Measurements from ENCODE around the gene PGPEP1. TPM values are rescaled to one million over a fixed set of nuclear protein-coding genes. Genes with fewer than 3 reads are reported as not detected.

PGPEP1 gene, protein sequence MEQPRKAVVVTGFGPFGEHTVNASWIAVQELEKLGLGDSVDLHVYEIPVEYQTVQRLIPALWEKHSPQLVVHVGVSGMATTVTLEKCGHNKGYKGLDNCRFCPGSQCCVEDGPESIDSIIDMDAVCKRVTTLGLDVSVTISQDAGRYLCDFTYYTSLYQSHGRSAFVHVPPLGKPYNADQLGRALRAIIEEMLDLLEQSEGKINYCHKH
- total RNA-seq (10 to 100 TPM; 41.5 to 46.9 TPM), polyA plus RNA-seq (10 to 100 TPM; 19.2 to 25.3 TPM)
- long read RNA-seq, donor 1, partial matches to known transcripts: 0 of 24 reads
- long read RNA-seq, donor 1, other reads (novel, unspliced or antisense): 23 of 24 reads
- long read RNA-seq, donor 2, partial matches to known transcripts: 0 of 19 reads
- long read RNA-seq, donor 2, other reads (novel, unspliced or antisense): 19 of 19 reads

DNA sequence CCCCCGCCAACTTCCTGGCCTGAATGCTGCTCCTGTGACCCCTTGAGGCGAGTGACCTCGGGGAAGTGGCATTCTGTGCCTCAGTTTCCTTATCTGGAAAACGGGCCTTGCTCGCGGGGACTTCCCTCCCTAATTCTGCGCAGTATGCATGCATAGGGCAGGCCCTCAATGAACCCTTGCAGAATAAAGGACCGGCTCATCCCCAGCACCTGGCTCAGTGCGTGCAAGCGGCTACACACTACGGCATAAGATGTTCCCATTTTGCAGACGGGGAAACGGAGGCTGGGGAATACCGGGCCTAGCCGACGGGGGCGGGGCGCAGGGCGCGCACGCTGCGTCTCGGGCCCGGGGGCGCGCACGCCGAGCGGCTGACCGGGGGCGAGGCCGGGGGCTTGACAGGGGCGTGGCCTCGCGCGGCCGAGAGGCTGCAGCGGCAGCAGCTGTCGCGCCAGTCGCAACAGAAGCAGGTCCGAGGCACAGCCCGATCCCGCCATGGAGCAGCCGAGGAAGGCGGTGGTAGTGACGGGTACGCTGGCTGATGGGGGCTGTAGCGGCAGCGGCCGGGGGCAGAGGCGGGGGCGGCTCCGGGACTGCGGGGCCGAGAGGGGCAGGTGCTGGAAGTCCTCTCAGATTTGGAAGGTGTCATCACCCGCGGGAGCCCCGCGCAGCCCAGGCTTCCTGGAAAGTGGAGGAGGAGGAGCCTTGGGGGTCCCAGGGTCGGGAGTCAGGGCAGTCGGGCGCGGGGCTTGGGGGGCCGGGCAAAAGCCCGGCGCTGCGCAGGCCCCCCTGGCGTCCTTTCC is at the start of gene PGPEP1:
Gene PGPEP1 (plus strand): TSS at position 409 of the 800 bp plus-strand sequence. CDS start 84 bp downstream, at position 493.
- Histone ChIP-seq H3K27me3 (ENCODE audit: control insufficient read depth in 1 of 2, insufficient read depth in 2 of 2, low read length in 1 of 2) (no peaks in the 10 kb centered on the region), H3K4me3 (ENCODE audit: low read length in 2 of 2) (peak within 1 kb of the TSS; percentile 55 to 95), H3K4me1 (ENCODE audit: control insufficient read depth in 1 of 2, insufficient read depth in 2 of 2, low read length in 2 of 2) (no peaks in the 10 kb centered on the region), H3K27ac (ENCODE audit: low read depth in 1 of 2, low read length in 2 of 2) (peak within 1 kb of the TSS in 1 of 2 donors; percentile 81), H3K9me3 (ENCODE audit: control insufficient read depth, low read length) (no peaks in the 10 kb centered on the region), H3K36me3 (ENCODE audit: control insufficient read depth in 1 of 2, insufficient read depth in 2 of 2, low read length in 1 of 2) (no peaks in the 10 kb centered on the region)
- intact Hi-C loops (cut with DNase I): no loop called here
- WGBS, 2 donors: 5 to 7% methylated on average over 48 to 69 of the region's 69 CpGs
- DNase-seq: peak; percentile 84 to 90
- peak; percentile 86 for ATAC-seq (ENCODE audit: low FRiP score)

DNA sequence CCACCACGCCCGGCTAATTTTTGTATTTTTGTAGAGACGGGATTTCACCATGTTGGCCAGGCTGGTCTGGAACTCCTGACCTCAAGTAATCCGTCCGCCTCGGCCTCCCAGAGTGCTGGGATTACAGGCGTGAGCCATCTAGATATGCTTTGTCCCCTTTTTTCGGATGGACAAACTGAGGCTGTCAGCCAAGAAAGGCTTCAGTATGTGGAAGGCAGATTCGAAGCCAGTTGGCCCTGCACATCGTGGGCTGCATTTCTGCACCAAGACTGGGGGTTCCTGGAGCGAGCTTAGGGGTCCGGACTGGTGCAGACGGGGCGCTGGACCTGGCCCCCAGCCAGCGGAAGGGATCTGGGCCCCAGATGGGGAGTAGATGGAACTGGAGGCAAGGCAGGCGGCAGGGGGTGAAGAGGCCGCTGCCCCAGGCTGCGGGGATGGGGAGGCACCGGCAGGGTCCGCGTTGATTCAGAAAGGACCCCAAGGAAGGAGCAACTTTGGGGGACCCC is 49.3 kb upstream of the PGPEP1 start:
- no peak for ATAC-seq (ENCODE audit: low FRiP score)
- Histone ChIP-seq H3K4me3 (ENCODE audit: low read length in 2 of 2) (peak overlapping the region in 1 of 2 donors; percentile 63), H3K27ac (ENCODE audit: low read depth in 1 of 2, low read length in 2 of 2) (peak overlapping the region; percentile 94 to 95), H3K27me3 (ENCODE audit: control insufficient read depth in 1 of 2, insufficient read depth in 2 of 2, low read length in 1 of 2) (no peaks in the 10 kb centered on the region), H3K36me3 (ENCODE audit: control insufficient read depth in 1 of 2, insufficient read depth in 2 of 2, low read length in 1 of 2) (no peaks in the 10 kb centered on the region), H3K9me3 (ENCODE audit: control insufficient read depth, low read length) (no peaks in the 10 kb centered on the region), H3K4me1 (ENCODE audit: control insufficient read depth in 1 of 2, insufficient read depth in 2 of 2, low read length in 2 of 2) (no peaks in the 10 kb centered on the region)
- WGBS, 2 donors: 26% methylated on average over 21 of the region's 21 CpGs
- intact Hi-C loops (cut with DNase I): no loop called here
- DNase-seq: no peak

DNA sequence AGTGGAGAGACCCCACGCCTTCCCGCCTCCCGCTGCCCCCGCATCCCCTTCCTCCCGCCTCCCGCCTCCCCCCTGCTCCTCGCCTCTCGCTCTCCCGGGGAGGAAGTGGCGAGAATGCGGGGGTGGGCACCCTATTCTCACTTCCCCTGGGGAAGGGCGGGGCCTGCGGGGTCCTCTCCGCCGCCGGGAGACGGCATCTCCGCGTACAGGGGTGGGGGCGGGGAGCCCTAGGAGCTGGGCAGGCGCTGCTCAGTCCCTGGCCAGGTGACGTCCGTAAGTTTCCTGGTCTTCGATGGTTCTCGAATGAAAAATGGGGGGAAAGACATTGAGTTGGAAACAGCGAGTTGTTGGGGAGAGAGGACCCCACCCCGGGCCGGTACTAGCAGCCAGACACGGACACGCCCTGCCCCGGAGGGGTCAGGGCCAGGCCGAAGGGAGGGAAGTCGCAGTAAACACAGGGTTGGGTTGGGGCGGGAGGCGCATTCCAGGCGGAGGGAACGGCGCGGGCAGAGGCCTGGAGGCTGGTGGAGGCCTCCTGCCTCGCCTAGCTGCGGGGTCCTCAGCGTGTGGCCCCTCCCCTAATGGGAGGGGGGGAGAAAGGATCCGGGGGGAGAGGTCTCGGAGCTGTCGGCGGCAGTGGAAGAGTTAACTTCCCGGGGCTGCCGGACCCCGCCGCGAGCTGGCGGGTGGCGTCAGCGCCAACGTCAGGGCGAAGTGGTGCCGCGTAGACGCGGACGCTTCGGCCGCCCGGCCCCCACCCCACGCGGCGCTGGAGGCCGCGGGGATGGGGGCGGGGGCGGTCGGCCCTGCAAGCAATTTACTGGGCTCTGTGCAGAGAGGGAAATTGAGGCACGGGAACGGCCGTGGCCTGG is 48.6 kb upstream of the PGPEP1 start:
- peak; percentile 95 to 97 for DNase-seq
- Histone ChIP-seq H3K4me3 (ENCODE audit: low read length in 2 of 2) (peak overlapping the region; percentile 63 to 66), H3K36me3 (ENCODE audit: control insufficient read depth in 1 of 2, insufficient read depth in 2 of 2, low read length in 1 of 2) (no peaks in the 10 kb centered on the region), H3K9me3 (ENCODE audit: control insufficient read depth, low read length) (no peaks in the 10 kb centered on the region), H3K4me1 (ENCODE audit: control insufficient read depth in 1 of 2, insufficient read depth in 2 of 2, low read length in 2 of 2) (no peaks in the 10 kb centered on the region), H3K27me3 (ENCODE audit: control insufficient read depth in 1 of 2, insufficient read depth in 2 of 2, low read length in 1 of 2) (no peaks in the 10 kb centered on the region), H3K27ac (ENCODE audit: low read depth in 1 of 2, low read length in 2 of 2) (peak overlapping the region; percentile 94 to 95)
- peak; percentile 89 for ATAC-seq (ENCODE audit: low FRiP score)
- WGBS, 2 donors: 0 to 1% methylated on average over 64 to 75 of the region's 75 CpGs
- intact Hi-C loops (cut with DNase I): no loop called here

DNA sequence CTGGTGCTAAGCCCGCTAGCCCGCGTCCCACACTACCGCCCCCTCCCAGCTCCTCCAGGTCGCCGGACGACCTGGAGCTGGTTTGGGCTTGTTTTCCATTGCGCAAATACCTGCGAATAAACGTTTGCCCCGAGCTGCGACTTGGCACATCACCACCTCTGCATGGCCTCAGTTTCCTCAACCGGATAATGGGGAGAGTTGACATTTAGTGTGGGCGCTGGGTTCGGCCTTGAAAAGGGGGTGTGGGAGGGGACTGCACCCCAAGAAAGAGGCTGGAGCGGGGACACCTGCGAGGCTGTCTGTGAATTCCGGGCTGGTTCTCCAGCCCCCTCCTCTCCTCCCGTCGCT is 48.0 kb upstream of the PGPEP1 start:
- H3K4me1 ChIP-seq (ENCODE audit: control insufficient read depth in 1 of 2, insufficient read depth in 2 of 2, low read length in 2 of 2): no peaks in the 10 kb centered on the region
- no peak for DNase-seq
- peak overlapping the region; percentile 63 to 66 for H3K4me3 ChIP-seq (ENCODE audit: low read length in 2 of 2)
- no peaks in the 10 kb centered on the region for H3K9me3 ChIP-seq (ENCODE audit: control insufficient read depth, low read length)
- H3K36me3 ChIP-seq (ENCODE audit: control insufficient read depth in 1 of 2, insufficient read depth in 2 of 2, low read length in 1 of 2): no peaks in the 10 kb centered on the region
- peak overlapping the region; percentile 94 to 95 for H3K27ac ChIP-seq (ENCODE audit: low read depth in 1 of 2, low read length in 2 of 2)
- WGBS, 2 donors: 0 to 1% methylated on average over 20 of the region's 20 CpGs
- intact Hi-C loops (cut with DNase I): no loop called here
- no peaks in the 10 kb centered on the region for H3K27me3 ChIP-seq (ENCODE audit: control insufficient read depth in 1 of 2, insufficient read depth in 2 of 2, low read length in 1 of 2)
- no peak for ATAC-seq (ENCODE audit: low FRiP score)

DNA sequence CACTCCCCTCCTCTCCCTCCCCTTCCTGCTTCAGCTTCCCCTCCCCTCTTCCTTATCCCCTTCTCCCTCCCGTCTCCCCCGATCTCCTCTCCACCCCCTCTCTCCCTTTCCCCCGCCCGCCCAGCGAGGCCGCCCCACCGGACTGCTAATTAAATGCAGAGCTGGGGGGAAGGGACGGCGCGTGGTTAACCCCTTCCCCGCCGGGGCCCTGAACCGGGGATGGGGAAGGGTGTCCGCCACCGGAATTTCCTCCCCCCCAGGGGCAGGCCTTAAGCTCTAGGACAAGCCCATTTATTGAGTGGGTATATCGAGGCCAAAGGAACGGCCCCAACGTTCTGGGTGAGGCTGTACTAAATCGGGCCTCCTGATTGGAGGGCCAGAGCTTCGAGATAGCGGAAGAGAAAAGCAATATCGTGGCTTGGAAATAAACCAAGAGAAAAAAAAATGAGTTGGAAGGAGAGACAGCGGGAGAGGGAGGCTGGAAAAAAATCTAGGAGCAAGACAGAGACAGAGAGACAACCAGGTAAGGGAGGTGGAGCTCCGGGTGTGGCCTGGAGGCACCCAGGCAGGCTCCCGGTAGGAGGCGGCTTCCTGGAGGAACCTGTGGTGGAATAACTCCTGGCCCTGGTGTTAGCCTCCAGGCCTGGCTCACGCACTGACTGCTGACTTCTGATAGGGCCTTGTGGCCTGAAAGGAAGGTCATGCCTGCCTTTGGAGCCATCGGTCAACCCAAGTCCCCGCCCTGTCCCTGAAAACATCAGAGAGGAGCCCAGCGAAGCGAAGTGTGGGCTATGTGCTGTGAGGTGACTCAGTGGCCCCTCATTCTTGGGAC is 47.4 kb upstream of the PGPEP1 start:
- H3K9me3 ChIP-seq (ENCODE audit: control insufficient read depth, low read length): no peaks in the 10 kb centered on the region
- H3K4me1 ChIP-seq (ENCODE audit: control insufficient read depth in 1 of 2, insufficient read depth in 2 of 2, low read length in 2 of 2): no peaks in the 10 kb centered on the region
- peak overlapping the region; percentile 94 to 95 for H3K27ac ChIP-seq (ENCODE audit: low read depth in 1 of 2, low read length in 2 of 2)
- peak; percentile 91 to 93 for DNase-seq
- 8 to 10% methylated on average over 29 to 31 of the region's 31 CpGs for WGBS, 2 donors
- intact Hi-C loops (cut with DNase I): no loop called here
- peak overlapping the region; percentile 63 to 66 for H3K4me3 ChIP-seq (ENCODE audit: low read length in 2 of 2)
- no peaks in the 10 kb centered on the region for H3K36me3 ChIP-seq (ENCODE audit: control insufficient read depth in 1 of 2, insufficient read depth in 2 of 2, low read length in 1 of 2)
- no peaks in the 10 kb centered on the region for H3K27me3 ChIP-seq (ENCODE audit: control insufficient read depth in 1 of 2, insufficient read depth in 2 of 2, low read length in 1 of 2)
- ATAC-seq (ENCODE audit: low FRiP score): peak; percentile 64

DNA sequence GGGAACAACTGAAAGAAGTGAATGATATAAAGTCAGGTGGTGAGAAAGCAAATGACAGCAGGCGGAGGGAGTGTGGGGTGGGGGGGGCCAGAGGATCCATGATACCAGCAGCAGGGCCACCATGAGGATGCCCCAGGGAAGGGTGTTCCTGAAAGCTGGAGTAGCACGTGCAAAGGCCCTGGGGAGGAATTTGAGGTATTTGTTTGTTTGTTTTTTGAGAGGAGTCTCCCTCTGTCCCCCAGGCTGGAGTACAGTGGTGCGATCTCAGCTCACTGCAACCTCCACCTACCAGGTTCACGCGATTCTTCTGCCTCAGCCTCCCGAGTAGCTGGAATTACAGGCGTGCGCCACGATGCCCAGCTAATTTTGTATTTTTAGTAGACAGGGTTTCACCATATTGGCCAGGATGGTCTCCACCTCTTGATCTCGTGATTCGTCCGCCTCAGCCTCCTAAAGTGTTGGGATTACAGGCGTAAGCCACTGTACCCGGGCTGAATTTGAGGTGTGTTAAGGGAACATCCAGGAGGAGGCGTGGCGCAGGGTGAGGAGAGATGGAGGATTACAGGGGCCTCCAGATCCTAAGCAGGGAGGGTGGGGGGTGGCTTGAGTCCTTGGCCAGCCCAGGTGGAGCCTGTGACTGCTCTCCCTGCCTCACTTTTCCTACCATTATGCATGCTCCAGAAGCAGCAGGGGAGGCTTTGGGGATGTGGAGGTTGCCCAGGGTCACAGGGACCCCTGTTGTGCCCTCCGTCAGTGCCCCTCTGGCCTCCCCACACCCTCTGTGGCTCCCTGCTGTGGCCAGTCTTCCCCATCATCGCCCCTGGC is 46.5 kb upstream of the PGPEP1 start:
- H3K36me3 ChIP-seq (ENCODE audit: control insufficient read depth in 1 of 2, insufficient read depth in 2 of 2, low read length in 1 of 2): no peaks in the 10 kb centered on the region
- peak overlapping the region; percentile 94 to 95 for H3K27ac ChIP-seq (ENCODE audit: low read depth in 1 of 2, low read length in 2 of 2)
- no peak for ATAC-seq (ENCODE audit: low FRiP score)
- no peaks in the 10 kb centered on the region for H3K9me3 ChIP-seq (ENCODE audit: control insufficient read depth, low read length)
- H3K27me3 ChIP-seq (ENCODE audit: control insufficient read depth in 1 of 2, insufficient read depth in 2 of 2, low read length in 1 of 2): no peaks in the 10 kb centered on the region
- DNase-seq: no peak
- 53 to 57% methylated on average over 18 of the region's 18 CpGs for WGBS, 2 donors
- no peak overlapping the region for H3K4me3 ChIP-seq (ENCODE audit: low read length in 2 of 2)
- H3K4me1 ChIP-seq (ENCODE audit: control insufficient read depth in 1 of 2, insufficient read depth in 2 of 2, low read length in 2 of 2): no peaks in the 10 kb centered on the region
- intact Hi-C loops (cut with DNase I): no loop called here

DNA sequence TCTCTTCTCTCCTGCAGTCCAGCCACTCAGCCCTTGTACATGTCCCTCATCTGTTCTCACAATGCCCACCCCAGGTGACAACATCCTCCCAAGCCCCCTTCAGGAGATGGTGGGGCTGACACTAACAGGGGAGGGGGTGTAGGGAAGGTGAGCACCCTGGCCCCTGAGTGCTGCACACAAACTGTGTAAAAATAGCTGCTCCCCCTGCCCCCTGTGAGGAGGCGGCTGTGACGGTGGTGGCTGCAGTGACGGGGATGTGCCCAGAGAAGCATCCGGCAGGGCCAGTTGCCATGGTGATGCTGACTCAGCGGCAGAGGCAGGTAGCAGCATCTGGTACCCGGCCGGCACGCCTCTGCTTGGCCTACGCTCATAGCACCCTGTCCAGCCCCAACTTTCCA is 45.9 kb upstream of the PGPEP1 start:
- no peaks in the 10 kb centered on the region for H3K36me3 ChIP-seq (ENCODE audit: control insufficient read depth in 1 of 2, insufficient read depth in 2 of 2, low read length in 1 of 2)
- ATAC-seq (ENCODE audit: low FRiP score): no peak
- H3K9me3 ChIP-seq (ENCODE audit: control insufficient read depth, low read length): no peaks in the 10 kb centered on the region
- no peak overlapping the region for H3K27ac ChIP-seq (ENCODE audit: low read depth in 1 of 2, low read length in 2 of 2)
- H3K4me1 ChIP-seq (ENCODE audit: control insufficient read depth in 1 of 2, insufficient read depth in 2 of 2, low read length in 2 of 2): no peaks in the 10 kb centered on the region
- intact Hi-C loops (cut with DNase I): no loop called here
- peak; percentile 78 to 82 for DNase-seq
- 58 to 59% methylated on average over 9 of the region's 9 CpGs for WGBS, 2 donors
- no peaks in the 10 kb centered on the region for H3K27me3 ChIP-seq (ENCODE audit: control insufficient read depth in 1 of 2, insufficient read depth in 2 of 2, low read length in 1 of 2)
- H3K4me3 ChIP-seq (ENCODE audit: low read length in 2 of 2): no peak overlapping the region
